HG03097 (cell line): ENCODE results near the gene BTNL2.
"Not testable (repeated sequence)": the region's sequence is repeated elsewhere in the genome, so short reads cannot be mapped to it uniquely, and the experiment has no call there.

Experiments used
- ATAC-seq: cut with Tn5 transposase; IDR thresholded peaks from one replicate; pipeline ENCODE4 v1.9.1; 2021; ENCODE audit not compliant: unreplicated experiment, low FRiP score

The BTNL2 gene, protein sequence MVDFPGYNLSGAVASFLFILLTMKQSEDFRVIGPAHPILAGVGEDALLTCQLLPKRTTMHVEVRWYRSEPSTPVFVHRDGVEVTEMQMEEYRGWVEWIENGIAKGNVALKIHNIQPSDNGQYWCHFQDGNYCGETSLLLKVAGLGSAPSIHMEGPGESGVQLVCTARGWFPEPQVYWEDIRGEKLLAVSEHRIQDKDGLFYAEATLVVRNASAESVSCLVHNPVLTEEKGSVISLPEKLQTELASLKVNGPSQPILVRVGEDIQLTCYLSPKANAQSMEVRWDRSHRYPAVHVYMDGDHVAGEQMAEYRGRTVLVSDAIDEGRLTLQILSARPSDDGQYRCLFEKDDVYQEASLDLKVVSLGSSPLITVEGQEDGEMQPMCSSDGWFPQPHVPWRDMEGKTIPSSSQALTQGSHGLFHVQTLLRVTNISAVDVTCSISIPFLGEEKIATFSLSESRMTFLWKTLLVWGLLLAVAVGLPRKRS

DNA sequence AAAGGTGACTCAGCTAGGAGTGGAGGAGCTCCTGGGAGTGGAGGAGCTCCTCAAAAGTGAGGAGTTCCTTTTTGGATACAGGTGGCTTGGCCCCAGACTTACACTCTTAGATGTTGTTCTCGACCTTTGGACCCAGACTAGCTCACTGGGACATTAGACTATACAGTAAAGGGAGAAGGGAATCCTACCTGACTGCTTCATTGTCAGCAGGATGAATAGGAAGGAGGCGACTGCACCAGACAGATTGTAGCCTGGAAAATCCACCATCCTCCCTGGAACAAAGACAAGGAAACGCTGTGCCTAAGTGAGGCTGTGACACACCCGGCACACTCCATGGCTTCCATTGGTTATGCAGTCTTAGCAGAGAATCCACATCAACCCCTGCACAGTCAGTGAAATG lies at the start of gene BTNL2:
BTNL2 (minus strand) TSS at position 325 of the 400 bp plus-strand sequence; CDS start at position 267, 58 bp downstream.
- ATAC-seq = no peak

DNA sequence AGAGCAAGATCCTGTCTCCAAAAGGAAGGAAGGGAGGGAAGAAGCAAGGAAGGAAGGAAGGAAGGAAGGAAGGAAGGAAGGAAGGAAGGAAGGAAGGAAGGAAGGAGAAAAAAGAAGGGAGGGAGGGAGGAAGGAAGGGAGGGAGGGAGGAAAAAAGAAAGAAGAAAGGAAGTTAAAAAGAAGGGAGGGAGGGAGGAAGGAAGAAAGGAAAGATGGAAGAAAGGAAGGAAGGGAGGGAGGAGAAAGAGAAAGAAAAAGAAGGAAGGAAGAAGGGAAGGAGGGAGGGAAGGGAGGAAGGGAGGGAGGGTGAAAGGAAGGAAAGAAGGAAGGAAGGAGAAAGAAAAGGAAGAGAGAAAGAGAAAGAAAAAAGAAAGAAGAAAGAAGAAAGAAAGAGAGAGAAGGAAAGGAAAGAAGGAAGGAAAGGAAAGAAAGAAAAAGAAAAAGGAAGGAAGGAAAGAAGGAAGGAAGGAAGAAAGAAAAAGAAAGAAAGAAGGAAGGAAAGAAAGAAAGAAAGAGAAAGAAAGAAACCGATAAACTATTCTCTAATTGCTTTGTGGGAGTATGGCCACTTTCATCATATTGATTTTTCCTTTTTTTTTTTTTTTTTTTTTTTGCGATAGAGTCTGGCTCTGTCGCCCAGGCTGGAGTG lies 42.2 kb upstream of the BTNL2 start:
- ATAC-seq = no peak

DNA sequence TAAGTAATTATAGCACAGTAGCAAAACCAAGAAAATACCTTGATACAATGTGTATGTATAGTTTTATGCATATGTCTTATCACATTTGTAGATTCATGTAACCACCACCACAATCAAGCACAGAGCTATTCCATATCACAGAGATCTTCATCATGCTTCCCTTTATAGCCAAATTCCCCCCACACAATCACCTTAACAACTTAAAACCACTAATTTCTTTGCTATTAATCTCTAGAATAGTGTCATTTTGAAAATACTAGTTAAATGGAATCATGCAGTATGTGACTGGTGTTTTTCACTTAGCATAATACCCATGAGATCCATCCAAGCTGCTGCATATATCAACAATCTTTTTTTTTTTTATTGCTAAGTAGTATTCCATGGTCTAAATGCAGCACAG lies 41.0 kb upstream of the BTNL2 start:
- ATAC-seq = no peak

DNA sequence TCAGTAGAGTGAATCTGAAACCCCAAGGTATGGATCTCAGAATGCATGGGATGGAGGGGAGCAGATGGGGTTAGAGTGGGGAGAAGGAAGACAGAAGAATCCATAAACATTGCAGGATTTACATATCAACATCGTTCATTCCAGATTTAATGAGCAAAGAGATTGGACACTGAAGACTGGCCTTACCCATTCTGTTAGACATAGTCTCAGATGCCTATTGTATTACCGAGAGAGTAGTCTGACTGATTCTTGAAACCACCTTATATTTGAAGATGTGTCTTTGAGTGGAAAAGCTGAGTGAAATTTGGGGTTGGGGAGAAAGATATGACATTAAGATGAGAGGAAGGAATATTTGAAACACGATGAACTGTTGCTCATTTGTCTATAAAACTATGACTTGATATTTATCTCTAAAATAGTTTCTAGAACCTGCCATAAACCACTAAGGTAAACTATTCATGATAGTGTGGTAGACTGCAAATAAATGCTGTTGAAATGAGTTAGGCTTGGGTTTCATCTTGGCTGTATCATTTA lies 38.4 kb upstream of the BTNL2 start:
- no peak for ATAC-seq

DNA sequence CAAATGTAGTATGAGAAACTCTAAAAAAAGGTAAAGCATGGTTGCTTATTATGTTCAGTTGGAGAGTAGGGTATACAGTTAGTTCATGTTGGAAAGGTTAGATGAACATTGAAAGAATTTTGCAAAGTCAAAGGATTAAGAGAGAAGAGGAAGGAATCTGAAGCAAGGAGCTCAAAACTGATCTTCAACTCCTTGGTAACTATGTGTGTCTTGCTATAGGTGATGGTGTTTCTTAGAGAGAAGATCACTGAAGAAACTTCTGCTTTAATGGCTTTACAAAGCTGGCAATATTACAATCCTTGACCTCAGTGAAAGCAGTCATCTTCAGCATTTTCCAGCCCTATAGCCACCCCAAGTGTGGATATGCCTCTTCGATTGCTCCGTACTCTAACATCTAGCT lies 37.5 kb upstream of the BTNL2 start:
- no peak for ATAC-seq

DNA sequence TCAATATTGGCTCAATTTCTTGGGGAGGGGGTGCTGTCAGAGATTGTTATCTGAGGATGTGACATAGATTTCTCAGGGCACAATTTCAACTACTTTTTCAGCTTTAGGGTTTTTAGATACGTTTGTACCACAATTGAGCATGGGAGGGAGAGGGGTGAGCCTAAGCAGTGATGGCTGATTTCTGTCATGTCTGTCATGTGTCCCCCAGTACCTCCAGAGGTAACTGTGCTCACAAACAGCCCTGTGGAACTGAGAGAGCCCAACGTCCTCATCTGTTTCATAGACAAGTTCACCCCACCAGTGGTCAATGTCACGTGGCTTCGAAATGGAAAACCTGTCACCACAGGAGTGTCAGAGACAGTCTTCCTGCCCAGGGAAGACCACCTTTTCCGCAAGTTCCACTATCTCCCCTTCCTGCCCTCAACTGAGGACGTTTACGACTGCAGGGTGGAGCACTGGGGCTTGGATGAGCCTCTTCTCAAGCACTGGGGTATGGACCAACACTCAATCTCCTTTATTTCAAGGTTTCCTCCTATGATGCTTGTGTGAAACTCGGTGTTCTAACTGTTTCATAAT lies 36.1 kb upstream of the BTNL2 start:
- ATAC-seq = no peak

DNA sequence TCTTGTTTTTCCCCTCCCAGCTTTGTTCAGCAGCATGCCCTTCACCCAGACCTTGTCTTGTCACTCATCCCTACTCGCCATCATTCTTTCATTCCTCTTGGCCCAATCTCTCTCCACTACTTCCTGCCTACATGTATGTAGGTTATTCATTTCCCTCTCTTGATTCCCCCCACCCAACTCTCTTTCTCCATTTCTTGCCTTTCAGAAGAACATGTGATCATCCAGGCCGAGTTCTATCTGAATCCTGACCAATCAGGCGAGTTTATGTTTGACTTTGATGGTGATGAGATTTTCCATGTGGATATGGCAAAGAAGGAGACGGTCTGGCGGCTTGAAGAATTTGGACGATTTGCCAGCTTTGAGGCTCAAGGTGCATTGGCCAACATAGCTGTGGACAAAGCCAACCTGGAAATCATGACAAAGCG lies 35.3 kb upstream of the BTNL2 start:
- ATAC-seq = no peak

DNA sequence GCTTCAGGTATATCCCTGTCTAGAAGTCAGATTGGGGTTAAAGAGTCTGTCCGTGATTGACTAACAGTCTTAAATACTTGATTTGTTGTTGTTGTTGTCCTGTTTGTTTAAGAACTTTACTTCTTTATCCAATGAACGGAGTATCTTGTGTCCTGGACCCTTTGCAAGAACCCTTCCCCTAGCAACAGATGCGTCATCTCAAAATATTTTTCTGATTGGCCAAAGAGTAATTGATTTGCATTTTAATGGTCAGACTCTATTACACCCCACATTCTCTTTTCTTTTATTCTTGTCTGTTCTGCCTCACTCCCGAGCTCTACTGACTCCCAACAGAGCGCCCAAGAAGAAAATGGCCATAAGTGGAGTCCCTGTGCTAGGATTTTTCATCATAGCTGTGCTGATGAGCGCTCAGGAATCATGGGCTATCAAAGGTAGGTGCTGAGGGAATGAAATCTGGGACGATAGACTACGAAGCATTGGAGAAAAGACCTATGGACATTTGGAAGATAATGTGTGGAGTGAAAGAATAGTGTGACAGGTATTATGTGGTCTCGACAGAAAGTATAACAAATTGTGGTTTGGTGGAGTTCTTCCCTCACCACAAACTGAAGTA lies 32.7 kb upstream of the BTNL2 start, which contains the start of gene HLA-DRA:
HLA-DRA (plus strand) TSS at position 286 of the 613 bp plus-strand sequence; CDS start at position 350, 64 bp downstream.
- ATAC-seq = peak; percentile 68

DNA sequence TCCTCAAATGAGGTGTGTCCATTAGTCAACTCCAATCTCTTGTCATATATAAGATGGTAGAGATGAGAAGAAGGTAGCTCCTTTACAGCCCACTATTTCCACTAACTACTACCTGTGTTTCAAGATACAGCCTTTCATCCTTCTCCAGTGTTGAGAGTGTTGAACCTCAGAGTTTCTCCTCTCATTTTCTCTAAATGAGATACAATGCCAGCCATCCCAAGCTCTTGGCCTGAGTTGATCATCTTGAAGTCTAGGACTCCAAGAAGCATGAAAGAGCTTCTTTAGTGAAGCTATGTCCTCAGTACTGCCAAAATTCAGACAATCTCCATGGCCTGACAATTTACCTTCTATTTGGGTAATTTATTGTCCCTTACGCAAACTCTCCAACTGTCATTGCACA lies 32.2 kb upstream of the BTNL2 start:
- no peak for ATAC-seq

DNA sequence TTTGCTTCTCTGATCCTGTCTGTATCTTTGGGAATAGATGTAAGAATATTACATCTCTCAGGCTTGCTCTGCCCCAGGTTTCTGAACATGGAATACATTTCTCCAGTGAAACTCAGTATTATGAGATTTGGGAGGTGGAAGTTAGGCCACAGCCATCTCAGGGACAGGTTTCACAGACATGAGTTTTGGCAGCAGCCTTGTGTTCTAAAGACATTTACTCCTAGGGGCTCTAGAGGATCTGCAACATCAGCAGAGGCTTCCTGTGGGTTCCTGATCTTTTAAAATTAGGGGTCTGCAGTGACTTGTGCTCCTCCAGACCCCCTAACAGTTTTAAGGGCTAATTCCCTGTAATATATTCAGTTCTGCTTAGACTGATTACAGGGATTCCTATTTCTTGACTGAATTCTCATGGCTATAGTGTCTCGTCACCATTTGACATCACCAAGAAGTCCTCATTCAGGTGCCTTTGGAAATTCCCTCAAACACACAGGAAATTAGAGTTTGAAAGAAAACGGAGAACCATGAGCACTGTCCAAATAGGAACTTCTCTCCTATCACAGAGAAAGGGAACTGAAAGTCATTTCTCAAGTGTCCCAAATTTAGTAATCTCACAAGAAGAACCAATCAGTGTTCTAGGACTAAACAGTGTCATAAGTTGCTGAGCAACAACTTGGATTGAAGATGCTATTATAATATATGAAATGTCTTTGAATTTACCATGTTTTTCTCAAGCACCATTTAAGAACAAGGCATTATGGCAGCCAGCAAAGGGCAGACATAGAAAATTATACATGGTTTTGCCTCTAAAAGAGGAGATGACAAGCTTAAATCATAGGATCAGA lies 30.2 kb upstream of the BTNL2 start:
- ATAC-seq = peak; percentile 60

DNA sequence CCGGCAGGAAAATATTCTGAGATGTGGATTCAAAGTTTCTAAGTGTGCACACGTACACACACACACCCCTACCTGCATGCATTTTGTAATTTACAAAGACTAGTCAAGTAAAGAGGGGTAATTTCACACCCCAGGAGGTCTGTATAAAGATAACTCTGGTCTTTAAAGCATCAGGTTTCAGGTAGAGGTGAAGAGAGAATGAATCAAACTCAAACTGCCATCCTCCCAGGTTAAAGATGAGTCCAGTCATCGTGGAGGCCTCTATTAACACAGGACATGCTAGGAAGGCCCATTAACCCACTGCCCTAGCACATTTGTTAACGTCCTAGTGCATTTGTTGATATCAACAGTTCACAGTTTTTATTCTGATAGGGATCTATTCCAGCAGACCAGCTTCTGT lies 29.2 kb upstream of the BTNL2 start:
- ATAC-seq = no peak

DNA sequence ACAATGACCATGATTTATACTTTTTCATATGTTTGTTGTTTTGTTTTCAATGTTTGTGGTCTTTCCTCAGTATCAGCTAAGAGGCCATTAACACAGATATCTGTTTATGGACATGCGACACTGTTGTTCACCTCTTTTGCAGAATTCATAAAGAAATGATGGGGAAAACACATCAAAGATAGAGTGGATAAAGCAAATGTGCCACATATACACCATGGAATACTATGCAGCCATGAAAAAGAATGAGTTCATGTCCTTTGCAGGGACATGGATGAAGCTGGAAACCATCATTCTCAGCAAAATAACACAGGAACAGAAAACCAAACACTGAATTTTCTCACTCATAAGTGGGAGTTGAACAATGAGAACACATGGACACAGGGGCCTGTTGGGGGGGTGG lies 27.0 kb upstream of the BTNL2 start:
- not testable (repeated sequence) for ATAC-seq

DNA sequence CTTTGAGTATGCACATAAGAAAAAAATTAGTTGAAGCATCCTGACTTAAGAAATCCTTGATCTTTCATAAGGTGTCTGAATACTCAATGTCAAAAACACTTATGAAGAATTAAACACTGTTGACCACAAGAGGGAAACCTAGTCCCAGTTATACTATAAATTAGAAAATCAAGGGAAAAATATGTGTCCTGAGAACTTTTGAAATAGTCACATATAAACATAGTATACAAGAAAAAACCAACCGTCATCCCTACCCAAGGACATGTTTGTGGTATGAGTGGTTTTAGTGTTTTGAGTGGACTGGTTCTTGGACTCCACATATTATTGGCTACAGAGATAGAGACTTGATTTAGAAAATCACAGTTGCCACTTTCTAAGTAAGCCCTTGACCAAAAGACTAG lies 25.1 kb upstream of the BTNL2 start:
- ATAC-seq = no peak

DNA sequence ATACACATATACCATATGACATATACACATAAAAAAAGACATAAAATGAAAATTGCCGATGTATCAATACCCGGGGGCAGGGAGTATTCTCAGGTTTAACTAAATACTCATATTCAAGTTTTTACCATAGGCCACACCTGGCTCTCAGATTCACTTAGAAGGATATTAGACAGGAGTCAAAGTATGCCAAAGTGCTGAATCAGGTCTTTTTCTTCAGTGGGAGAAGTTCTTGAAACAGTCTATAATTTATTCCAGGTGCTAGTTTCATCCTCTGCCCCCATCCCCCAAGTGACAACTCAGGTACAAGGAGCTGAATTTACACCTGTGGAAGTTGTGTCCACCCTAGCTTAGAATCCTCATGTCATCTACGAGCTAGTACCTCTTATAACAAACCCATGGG lies 24.2 kb upstream of the BTNL2 start:
- ATAC-seq = no peak

DNA sequence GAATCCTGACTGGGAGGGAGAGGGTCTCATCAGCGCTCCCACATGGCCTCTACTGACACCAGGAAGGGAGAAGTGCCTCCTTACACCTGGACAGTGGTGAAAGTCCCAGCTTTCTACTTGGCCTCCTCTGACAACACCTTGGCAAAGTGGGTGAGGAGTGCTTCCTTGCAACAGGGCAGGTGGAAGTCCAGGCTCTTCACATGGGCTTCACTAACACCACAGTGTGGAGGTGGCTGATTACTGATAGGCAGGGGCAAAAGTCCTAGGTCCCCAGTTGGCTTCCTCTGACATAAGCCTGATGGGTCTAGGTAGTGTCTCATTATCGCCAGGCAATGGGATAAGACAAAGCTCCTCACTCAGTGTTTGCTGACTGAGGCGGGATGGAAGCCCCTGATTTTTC lies 23.2 kb upstream of the BTNL2 start:
- ATAC-seq = no peak

DNA sequence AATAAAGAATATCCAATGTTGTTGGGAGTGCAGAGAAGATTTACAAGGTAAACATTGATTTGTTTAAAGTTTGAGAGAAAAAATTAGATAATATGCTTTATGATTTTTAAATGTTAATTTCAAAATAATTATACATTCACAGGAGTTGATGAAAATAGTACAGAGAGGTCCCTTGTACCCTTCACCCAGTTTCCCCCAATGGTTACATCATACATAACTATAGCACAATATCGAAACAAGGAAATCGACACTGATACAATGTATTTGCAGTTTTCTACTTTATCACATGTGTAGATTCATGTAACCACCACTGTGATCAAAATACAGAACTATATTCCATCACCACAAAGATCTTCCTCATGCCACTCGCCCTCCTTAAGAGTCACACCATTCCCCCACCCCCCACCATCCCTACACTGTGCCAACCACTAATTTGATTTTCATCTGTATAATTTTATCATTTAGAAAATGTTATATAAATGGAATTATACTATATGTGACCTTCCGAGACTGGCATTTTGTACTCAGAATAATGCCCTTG lies 21.0 kb upstream of the BTNL2 start:
- no peak for ATAC-seq

DNA sequence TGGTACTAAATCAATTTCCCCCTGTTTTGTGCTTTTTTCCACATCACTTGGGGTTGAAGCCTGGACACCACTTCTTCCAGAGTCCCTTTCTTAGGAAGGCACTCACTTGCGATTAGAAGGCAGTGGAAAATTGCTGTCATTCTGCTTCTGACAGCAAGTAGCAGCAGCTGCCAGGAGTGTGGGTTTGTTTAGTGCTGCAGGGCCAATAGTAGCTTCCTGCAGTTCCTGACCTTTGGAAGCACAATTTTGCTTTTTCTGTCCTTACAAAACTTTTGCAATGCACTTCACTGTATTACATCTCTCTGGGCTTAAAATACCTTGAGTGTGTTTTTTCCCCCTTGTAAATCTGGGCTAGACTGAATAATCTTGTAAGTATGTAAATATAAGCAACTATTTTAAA lies 20.2 kb upstream of the BTNL2 start:
- no peak for ATAC-seq

DNA sequence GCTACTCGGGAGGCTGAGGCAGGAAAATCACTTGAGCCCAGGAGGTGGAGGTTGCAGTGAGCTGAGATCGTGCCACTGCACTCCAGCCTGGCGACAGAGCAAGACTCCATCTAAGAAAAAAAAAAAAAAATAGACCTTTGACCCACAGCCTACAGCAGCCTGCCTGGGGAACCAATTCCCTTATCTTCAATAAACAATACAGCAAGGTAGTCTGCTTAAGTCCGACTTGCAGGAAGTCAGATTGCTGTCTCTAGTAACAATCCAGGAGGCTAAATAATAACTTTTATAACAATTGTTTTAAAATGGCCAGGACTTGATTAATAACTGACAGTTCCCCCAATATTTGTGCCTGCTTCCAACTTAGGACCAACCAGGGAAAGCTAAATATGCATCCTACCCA lies 19.4 kb upstream of the BTNL2 start:
- no peak for ATAC-seq

DNA sequence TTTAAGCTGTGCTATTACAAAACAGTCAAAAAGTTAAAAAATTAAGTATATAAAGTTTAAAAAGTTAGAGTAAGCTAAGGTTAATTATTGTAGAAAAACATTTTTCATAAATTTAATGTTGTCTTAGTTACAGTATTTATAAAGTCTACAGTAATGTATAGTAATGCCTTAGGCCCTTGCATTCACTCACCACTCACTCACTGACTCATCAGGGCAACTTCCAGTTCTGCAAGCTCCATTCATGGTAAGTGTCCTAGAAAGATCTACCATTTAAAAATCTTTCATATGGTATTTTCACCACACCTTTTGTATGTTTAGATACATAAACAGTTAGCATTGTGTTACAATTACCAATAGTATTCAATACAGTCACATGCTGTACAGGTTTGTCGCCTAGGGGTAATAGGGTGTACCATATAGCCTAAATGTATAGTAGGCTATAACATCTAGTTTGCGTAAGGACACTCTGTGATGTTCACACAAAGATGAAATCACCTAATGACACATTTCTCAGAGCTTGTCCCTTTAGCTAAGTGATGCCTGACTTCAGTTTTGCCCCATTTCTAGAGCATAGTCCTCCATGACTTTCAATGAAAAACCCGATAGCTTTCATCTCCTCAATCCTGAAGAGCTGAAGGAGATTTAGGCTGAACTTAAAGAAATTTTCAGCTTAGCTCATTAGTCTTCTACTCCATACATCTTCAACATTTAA lies 17.8 kb upstream of the BTNL2 start:
- ATAC-seq = no peak
